ENCODE data around the gene CRACR2B. TPM values are rescaled to one million over a fixed set of nuclear protein-coding genes. Genes with fewer than 3 reads are reported as not detected.

CRACR2B gene
- total and polyA plus RNA-seq, 11 donors: 8.8 to 43.5 (median 17.7) TPM

- Histone ChIP-seq H3K4me3 (peak overlapping the region in 3 of 12 donors; percentile 1 to 98 (median 92)), H3K9me3 (no peaks in the 10 kb centered on the region), H3K36me3 (peaks cover 0 to 4% (median 0%) of the 10 kb centered on the region in 9 donors), H3K4me1 (peaks cover 5 to 75% (median 51%) of the 10 kb centered on the region in 12 donors), H3K27me3 (peaks cover 0 to 14% (median 0%) of the 10 kb centered on the region in 9 donors), H3K27ac (peak overlapping the region in 11 of 12 donors; percentile 86 to 99 (median 95))
- TF ChIP-seq CTCF (IDR thresholded peaks at IDR 0.05): no peak
- no peak for TF ChIP-seq POLR2A (IDR thresholded peaks at IDR 0.05)
- ATAC-seq (no peak), DNase-seq (no peak)
- WGBS, 4 donors: 55 to 83% (median 60%) methylated on average over 1 to 8 of the region's 8 CpGs
- intact Hi-C loops (cut with DNase I): loop anchor here in 4 of 10 donors (1.0 to 5.0 kb wide), 3 partner anchors 64 to 206 kb away; partner anchors contain the start of gene CHID1 (in 1 of the 4)
Measured at GRCh38 chr11:845872-846495, 18.3 kb downstream of the CRACR2B start.

DNA sequence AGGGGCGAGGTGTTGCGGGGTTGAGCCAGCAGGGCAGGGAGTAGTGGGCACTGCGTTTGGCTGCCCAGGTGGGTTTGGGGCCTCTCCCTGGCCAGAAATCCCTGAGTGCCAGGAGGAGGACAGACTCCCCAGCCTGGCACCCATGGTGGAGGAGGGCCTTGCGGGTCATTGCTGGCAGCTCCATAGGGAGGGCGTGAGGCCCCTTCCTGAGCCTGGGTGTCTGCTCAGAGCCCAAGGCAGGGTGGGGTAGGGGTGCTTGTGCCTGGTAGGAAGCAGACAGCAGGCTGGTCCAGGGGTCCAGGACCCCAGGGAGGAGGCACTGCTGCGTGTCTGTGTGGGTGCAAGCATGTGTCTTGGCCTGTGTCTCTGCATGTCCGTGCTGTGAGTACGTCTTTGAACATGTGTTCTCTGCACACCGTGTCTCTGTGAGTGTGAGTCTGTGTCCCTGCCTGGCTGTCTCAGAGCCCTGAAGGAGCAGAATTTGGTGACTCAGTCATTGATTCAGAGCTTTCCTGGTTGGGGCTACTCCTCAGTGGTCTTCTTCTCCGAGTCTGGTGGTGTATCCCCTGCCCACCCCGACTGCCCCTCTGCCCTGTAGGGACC, 18.9 kb downstream of the CRACR2B start:
- TF ChIP-seq POLR2A (IDR thresholded peaks at IDR 0.05) (no peak), CTCF (IDR thresholded peaks at IDR 0.05) (no peak)
- ATAC-seq (no peak), DNase-seq (no peak)
- peaks cover 2 to 75% (median 45%) of the 10 kb centered on the region in 12 donors for H3K4me1 ChIP-seq
- no peaks in the 10 kb centered on the region for H3K9me3 ChIP-seq
- WGBS, 4 donors: 69 to 81% (median 76%) methylated on average over 7 to 11 of the region's 11 CpGs
- H3K27ac ChIP-seq: peak overlapping the region in 8 of 12 donors; percentile 86 to 98 (median 94)
- peaks cover 0 to 14% (median 0%) of the 10 kb centered on the region in 9 donors for H3K27me3 ChIP-seq
- H3K4me3 ChIP-seq: no peak overlapping the region
- intact Hi-C loops (cut with DNase I): loop anchor here in 4 of 10 donors (1.0 to 5.0 kb wide), 3 partner anchors 64 to 206 kb away; partner anchors contain the start of gene CHID1 (in 1 of the 4)
- peaks cover 0 to 4% (median 0%) of the 10 kb centered on the region in 9 donors for H3K36me3 ChIP-seq

- Histone ChIP-seq H3K4me1 (peaks cover 2 to 79% (median 43%) of the 10 kb centered on the region in 12 donors), H3K27ac (no peak overlapping the region), H3K27me3 (peaks cover 0 to 14% (median 0%) of the 10 kb centered on the region in 9 donors), H3K36me3 (peaks cover 0 to 4% (median 0%) of the 10 kb centered on the region in 9 donors), H3K4me3 (no peak overlapping the region), H3K9me3 (no peaks in the 10 kb centered on the region)
- 83 to 91% (median 87%) methylated on average over 6 to 18 of the region's 18 CpGs; no CpG with 5 or more reads in 1 of the 4 donors for WGBS, 4 donors
- intact Hi-C loops (cut with DNase I): loop anchor here in 8 of 10 donors (1.0 to 5.0 kb wide), 3 partner anchors 203 to 204 kb away; no protein-coding TSS in a partner anchor
- no peak for ATAC-seq
- no peak for TF ChIP-seq POLR2A (IDR thresholded peaks at IDR 0.05)
- TF ChIP-seq CTCF (IDR thresholded peaks at IDR 0.05): no peak
- DNase-seq: no peak
Measured at GRCh38 chr11:847876-848275, 20.2 kb downstream of the CRACR2B start.

Measured in heart left ventricle (tissue), 16 donors.